ENCODE measurements around the gene SLC5A10.

SLC5A10 gene

DNA sequence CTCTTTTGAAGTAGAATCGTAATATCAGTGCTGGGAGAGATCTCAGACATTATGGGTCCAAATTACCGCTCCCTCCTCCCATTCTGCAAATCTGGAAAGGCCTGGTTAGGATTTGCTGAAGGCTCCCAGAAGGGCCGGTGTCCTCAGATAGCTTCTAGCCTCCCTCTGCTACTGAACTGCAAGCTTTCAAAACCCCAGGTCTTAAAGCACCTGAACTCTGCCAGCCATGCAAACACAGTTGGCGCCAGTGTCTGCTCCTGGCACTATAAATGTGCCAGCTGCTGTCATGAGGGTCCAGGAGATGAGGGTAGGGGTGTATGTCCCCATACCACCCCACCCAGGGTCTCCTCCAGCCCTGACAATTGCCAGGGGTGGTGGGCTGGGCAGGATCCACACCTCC is 24.2 kb downstream of the SLC5A10 start:
- Histone ChIP-seq H3K9me3 (ENCODE audit: control insufficient read depth in 2 of 2, low read length in 2 of 2) (no peaks in the 10 kb centered on the region), H3K27me3 (ENCODE audit: control insufficient read depth in 1 of 2, insufficient read depth in 2 of 2, low read length in 2 of 2) (no peaks in the 10 kb centered on the region), H3K27ac (ENCODE audit: low read length) (no peak overlapping the region), H3K4me3 (ENCODE audit: low read length in 2 of 2) (no peak overlapping the region), H3K9ac (ENCODE audit: low read length in 2 of 2) (no peak overlapping the region), H3K36me3 (ENCODE audit: control insufficient read depth in 2 of 2, insufficient read depth in 2 of 2, low read length in 2 of 2) (peaks cover 0 to 2% of the 10 kb centered on the region in 2 donors), H3K4me1 (ENCODE audit: control insufficient read depth, insufficient read depth, low read length) (no peaks in the 10 kb centered on the region)

DNA sequence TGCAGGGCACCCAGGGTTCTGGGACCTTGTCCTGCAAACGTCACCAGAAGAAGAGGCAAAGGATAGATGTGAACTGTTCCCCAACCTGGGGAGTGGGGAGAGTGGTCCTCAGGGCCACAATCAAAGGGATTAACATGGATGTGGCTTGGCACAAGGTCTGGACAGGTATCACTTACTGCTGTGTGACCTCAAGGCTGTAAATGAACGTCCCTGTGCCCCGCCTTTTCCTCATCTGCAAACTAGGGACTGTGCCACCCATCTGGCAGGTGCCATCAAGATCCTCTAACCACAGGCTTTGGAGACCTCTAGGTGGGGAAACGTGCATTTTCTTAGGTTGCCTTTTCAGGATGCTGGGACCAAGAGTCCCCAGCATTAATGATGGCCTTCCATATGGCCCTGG is 25.1 kb downstream of the SLC5A10 start:
- Histone ChIP-seq H3K9ac (ENCODE audit: low read length in 2 of 2) (no peak overlapping the region), H3K9me3 (ENCODE audit: control insufficient read depth in 2 of 2, low read length in 2 of 2) (no peaks in the 10 kb centered on the region), H3K27me3 (ENCODE audit: control insufficient read depth in 1 of 2, insufficient read depth in 2 of 2, low read length in 2 of 2) (no peaks in the 10 kb centered on the region), H3K4me1 (ENCODE audit: control insufficient read depth, insufficient read depth, low read length) (no peaks in the 10 kb centered on the region), H3K4me3 (ENCODE audit: low read length in 2 of 2) (no peak overlapping the region), H3K36me3 (ENCODE audit: control insufficient read depth in 2 of 2, insufficient read depth in 2 of 2, low read length in 2 of 2) (peaks cover 0 to 2% of the 10 kb centered on the region in 2 donors), H3K27ac (ENCODE audit: low read length) (no peak overlapping the region)

DNA sequence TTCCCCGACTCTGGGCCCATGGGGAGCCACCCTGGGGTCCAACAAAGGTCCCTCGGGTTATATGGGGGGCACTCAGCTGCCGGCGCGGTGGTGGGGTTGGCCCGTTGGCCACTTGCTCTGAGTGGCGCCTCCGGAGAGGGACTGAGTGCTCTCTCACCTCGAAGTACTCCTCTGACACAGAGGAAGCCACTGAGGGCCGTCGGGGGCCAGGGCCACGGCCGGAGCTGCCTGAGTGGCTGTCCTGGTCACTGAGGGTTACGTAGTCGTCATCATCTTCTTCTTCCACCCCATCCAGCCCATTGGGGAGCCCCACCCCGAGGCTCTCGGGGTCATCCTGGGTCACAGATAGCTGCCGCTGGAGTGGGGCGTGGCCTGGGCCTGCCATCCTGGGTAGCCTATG is 25.7 kb downstream of the SLC5A10 start:
- no peaks in the 10 kb centered on the region for H3K4me1 ChIP-seq (ENCODE audit: control insufficient read depth, insufficient read depth, low read length)
- no peaks in the 10 kb centered on the region for H3K9me3 ChIP-seq (ENCODE audit: control insufficient read depth in 2 of 2, low read length in 2 of 2)
- H3K4me3 ChIP-seq (ENCODE audit: low read length in 2 of 2): no peak overlapping the region
- no peak overlapping the region for H3K9ac ChIP-seq (ENCODE audit: low read length in 2 of 2)
- no peak overlapping the region for H3K27ac ChIP-seq (ENCODE audit: low read length)
- H3K27me3 ChIP-seq (ENCODE audit: control insufficient read depth in 1 of 2, insufficient read depth in 2 of 2, low read length in 2 of 2): no peaks in the 10 kb centered on the region
- peaks cover 0 to 2% of the 10 kb centered on the region in 2 donors for H3K36me3 ChIP-seq (ENCODE audit: control insufficient read depth in 2 of 2, insufficient read depth in 2 of 2, low read length in 2 of 2)

DNA sequence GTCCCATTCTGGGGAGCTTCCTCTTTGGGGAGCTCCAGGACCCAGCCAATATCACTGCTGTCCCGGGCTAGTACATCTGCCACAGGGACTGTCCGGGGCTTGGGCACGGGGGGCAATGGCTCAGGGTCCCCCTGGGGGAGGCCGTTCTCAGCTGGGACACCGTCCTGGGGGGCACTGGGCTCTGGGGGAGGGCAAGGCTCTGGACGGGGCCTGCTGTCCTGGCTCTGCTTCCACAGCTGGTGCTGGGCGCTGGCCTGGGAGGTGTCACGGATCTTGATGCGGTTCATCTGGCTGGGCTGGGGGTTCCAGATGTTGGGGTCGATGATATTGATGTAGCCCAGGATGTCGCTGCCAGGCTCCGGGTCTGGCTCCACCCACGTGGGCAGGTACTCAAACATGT is 26.1 kb downstream of the SLC5A10 start:
- peaks cover 0 to 2% of the 10 kb centered on the region in 2 donors for H3K36me3 ChIP-seq (ENCODE audit: control insufficient read depth in 2 of 2, insufficient read depth in 2 of 2, low read length in 2 of 2)
- H3K9ac ChIP-seq (ENCODE audit: low read length in 2 of 2): no peak overlapping the region
- no peaks in the 10 kb centered on the region for H3K27me3 ChIP-seq (ENCODE audit: control insufficient read depth in 1 of 2, insufficient read depth in 2 of 2, low read length in 2 of 2)
- no peak overlapping the region for H3K27ac ChIP-seq (ENCODE audit: low read length)
- no peaks in the 10 kb centered on the region for H3K9me3 ChIP-seq (ENCODE audit: control insufficient read depth in 2 of 2, low read length in 2 of 2)
- no peaks in the 10 kb centered on the region for H3K4me1 ChIP-seq (ENCODE audit: control insufficient read depth, insufficient read depth, low read length)
- no peak overlapping the region for H3K4me3 ChIP-seq (ENCODE audit: low read length in 2 of 2)

DNA sequence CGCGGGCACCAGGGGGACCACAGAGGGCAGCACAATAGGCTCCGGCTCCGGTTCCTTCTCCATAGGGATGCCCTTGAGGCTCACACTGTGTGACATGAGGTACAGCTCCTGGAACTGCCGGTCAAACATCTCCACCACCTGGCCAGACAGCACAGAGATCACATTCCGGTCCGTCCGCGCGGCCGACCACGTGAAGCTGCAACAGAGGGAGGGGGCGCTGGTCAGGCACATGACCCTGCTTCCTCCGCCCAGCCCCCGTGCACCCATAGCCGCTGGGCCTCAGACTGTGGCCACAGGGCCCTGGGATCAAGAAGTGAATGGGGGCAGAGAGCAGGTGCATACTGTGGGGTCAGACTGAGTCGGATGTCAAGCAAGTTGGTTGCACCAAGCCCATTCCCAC is 26.7 kb downstream of the SLC5A10 start:
- no peaks in the 10 kb centered on the region for H3K9me3 ChIP-seq (ENCODE audit: control insufficient read depth in 2 of 2, low read length in 2 of 2)
- no peak overlapping the region for H3K4me3 ChIP-seq (ENCODE audit: low read length in 2 of 2)
- H3K36me3 ChIP-seq (ENCODE audit: control insufficient read depth in 2 of 2, insufficient read depth in 2 of 2, low read length in 2 of 2): peaks cover 0 to 2% of the 10 kb centered on the region in 2 donors
- no peaks in the 10 kb centered on the region for H3K27me3 ChIP-seq (ENCODE audit: control insufficient read depth in 1 of 2, insufficient read depth in 2 of 2, low read length in 2 of 2)
- H3K27ac ChIP-seq (ENCODE audit: low read length): no peak overlapping the region
- no peak overlapping the region for H3K9ac ChIP-seq (ENCODE audit: low read length in 2 of 2)
- no peaks in the 10 kb centered on the region for H3K4me1 ChIP-seq (ENCODE audit: control insufficient read depth, insufficient read depth, low read length)

DNA sequence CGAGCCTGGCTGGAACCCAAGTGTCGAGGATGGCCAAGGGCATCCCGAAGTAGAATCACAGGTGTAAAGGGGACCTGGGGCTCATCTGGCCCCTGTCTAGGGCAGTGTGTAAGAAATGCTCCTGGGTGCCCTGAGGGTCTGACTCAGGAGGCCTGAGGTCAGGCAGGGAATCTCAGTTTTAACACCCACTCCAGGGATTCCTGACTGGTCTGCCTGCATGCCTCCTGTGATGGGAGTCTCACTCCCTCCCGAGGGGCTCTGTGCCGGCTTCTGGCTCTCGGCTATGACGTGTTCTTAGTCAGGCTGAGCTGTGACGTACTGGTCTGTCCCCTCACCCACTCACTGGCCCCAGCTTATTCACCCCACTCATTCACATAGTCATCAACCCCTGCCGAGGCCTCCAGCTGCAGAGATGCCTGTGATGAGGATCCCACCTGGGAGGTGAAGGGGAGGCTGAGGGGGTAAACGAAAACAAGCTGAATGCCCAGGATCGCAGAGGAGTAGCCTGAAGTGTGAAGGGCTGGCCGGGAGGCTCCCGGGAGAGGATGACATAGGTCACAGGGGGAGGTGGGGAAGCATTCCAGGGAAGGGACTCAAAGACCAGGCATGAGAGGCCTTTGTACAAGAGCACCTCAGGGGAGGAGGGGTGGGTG is 28.8 kb downstream of the SLC5A10 start:
- H3K4me1 ChIP-seq (ENCODE audit: control insufficient read depth, insufficient read depth, low read length): no peaks in the 10 kb centered on the region
- H3K9me3 ChIP-seq (ENCODE audit: control insufficient read depth in 2 of 2, low read length in 2 of 2): no peaks in the 10 kb centered on the region
- H3K36me3 ChIP-seq (ENCODE audit: control insufficient read depth in 2 of 2, insufficient read depth in 2 of 2, low read length in 2 of 2): peaks cover 0 to 2% of the 10 kb centered on the region in 2 donors
- H3K9ac ChIP-seq (ENCODE audit: low read length in 2 of 2): no peak overlapping the region
- H3K4me3 ChIP-seq (ENCODE audit: low read length in 2 of 2): no peak overlapping the region
- H3K27ac ChIP-seq (ENCODE audit: low read length): no peak overlapping the region
- H3K27me3 ChIP-seq (ENCODE audit: control insufficient read depth in 1 of 2, insufficient read depth in 2 of 2, low read length in 2 of 2): no peaks in the 10 kb centered on the region

DNA sequence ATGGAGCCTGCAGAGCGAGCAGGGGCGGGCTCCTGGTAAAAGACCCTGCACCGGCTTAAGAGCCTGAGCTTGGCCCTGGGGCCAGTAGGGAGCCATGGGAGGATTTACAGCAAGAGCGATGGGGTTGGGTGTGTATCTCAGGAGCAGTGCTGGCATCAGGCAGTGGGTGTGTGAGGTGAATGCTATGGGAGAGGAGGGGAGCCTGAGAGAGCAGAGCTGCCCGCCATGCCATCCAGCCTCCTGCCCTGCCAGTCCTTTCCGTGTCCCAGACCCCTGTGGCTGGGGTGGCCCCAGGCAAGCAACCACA is 29.3 kb downstream of the SLC5A10 start:
- Histone ChIP-seq H3K27ac (ENCODE audit: low read length) (no peak overlapping the region), H3K4me1 (ENCODE audit: control insufficient read depth, insufficient read depth, low read length) (no peaks in the 10 kb centered on the region), H3K27me3 (ENCODE audit: control insufficient read depth in 1 of 2, insufficient read depth in 2 of 2, low read length in 2 of 2) (no peaks in the 10 kb centered on the region), H3K36me3 (ENCODE audit: control insufficient read depth in 2 of 2, insufficient read depth in 2 of 2, low read length in 2 of 2) (peaks cover 0 to 2% of the 10 kb centered on the region in 2 donors), H3K4me3 (ENCODE audit: low read length in 2 of 2) (no peak overlapping the region), H3K9me3 (ENCODE audit: control insufficient read depth in 2 of 2, low read length in 2 of 2) (no peaks in the 10 kb centered on the region), H3K9ac (ENCODE audit: low read length in 2 of 2) (no peak overlapping the region)

DNA sequence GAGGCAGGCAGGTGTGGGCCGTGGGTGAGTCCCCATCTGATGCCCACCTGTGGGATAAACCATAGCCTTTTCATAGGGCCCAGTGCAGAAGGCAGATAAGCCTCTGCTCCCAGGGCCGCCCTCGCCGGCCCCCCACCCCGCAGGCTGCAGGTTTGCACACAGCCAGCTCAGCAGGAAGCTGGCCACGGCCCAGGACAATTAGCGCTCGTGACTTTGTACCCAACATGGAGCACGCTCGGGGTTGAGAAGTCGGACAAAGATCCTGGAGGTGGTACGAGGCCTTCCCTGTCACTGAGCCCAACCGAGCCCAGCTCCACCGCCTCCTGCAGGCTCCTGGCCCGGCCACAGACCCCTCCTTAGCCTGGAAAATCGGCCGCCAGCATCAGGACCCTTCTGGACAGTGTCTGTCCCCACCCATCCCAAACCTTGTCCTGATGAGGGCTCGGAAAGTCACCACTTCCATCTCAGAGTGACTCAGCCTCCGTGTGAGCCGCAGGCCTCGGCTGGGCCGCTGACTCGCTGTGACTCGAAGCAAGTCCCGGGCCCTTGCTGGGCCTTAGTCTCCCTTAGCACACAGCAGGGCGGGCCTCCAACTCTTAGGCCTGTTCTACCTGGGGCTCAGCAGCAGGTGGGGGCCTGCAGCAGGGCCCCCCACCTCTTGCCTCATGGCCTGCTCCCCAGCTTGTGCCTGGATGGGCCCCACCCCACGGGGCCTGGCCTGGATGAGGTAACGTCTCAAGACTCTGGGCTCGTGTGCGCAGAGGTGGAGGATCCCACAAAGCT is 29.9 kb downstream of the SLC5A10 start:
- H3K36me3 ChIP-seq (ENCODE audit: control insufficient read depth in 2 of 2, insufficient read depth in 2 of 2, low read length in 2 of 2): peaks cover 0 to 2% of the 10 kb centered on the region in 2 donors
- no peak overlapping the region for H3K9ac ChIP-seq (ENCODE audit: low read length in 2 of 2)
- no peak overlapping the region for H3K27ac ChIP-seq (ENCODE audit: low read length)
- no peaks in the 10 kb centered on the region for H3K4me1 ChIP-seq (ENCODE audit: control insufficient read depth, insufficient read depth, low read length)
- no peak overlapping the region for H3K4me3 ChIP-seq (ENCODE audit: low read length in 2 of 2)
- H3K9me3 ChIP-seq (ENCODE audit: control insufficient read depth in 2 of 2, low read length in 2 of 2): no peaks in the 10 kb centered on the region
- H3K27me3 ChIP-seq (ENCODE audit: control insufficient read depth in 1 of 2, insufficient read depth in 2 of 2, low read length in 2 of 2): no peaks in the 10 kb centered on the region

DNA sequence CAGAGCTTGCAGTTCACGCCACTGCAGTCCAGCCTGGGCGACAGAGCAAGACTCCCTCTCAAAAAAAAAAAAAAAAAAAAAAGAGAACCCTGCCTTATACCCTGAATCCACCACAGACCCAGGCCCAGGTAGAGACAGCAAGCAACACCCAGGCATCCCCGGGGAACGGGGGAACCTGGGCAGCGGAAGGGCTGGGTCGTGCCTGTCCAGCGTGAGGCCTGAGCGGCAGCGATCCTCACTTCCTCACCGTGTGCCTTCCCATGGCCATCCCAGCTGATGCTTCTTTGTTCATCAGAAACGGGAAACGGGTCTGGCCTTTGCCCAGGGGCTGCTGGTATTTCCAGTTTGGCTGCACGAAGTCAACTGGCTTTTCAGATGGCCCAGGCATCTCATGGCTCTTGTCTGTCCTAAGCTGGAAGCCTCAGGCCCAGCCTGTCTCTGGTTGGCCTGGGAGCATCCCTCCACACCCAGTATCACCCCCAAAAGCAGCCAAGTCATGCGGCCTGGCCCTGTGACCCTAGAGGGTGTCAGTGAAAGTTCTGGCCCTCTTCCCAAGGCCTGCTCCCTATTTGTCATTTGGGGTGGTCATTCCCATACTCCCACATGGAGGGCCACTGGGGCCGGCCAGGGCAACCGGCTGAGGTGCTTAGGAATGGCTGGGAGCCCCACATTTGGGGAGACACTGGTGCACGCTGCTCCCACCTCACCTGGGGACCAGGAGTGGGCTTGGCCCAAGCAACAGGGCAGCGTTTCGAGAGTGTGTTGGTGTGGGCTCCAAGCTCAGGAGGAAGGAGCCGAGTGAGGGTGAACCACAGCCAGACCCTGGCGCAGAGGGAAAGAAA is 32.5 kb downstream of the SLC5A10 start:
- H3K4me1 ChIP-seq (ENCODE audit: control insufficient read depth, insufficient read depth, low read length): no peaks in the 10 kb centered on the region
- H3K27ac ChIP-seq (ENCODE audit: low read length): no peak overlapping the region
- H3K36me3 ChIP-seq (ENCODE audit: control insufficient read depth in 2 of 2, insufficient read depth in 2 of 2, low read length in 2 of 2): peaks cover 0 to 4% of the 10 kb centered on the region in 2 donors
- H3K27me3 ChIP-seq (ENCODE audit: control insufficient read depth in 1 of 2, insufficient read depth in 2 of 2, low read length in 2 of 2): no peaks in the 10 kb centered on the region
- H3K9me3 ChIP-seq (ENCODE audit: control insufficient read depth in 2 of 2, low read length in 2 of 2): no peaks in the 10 kb centered on the region
- no peak overlapping the region for H3K9ac ChIP-seq (ENCODE audit: low read length in 2 of 2)
- H3K4me3 ChIP-seq (ENCODE audit: low read length in 2 of 2): no peak overlapping the region

DNA sequence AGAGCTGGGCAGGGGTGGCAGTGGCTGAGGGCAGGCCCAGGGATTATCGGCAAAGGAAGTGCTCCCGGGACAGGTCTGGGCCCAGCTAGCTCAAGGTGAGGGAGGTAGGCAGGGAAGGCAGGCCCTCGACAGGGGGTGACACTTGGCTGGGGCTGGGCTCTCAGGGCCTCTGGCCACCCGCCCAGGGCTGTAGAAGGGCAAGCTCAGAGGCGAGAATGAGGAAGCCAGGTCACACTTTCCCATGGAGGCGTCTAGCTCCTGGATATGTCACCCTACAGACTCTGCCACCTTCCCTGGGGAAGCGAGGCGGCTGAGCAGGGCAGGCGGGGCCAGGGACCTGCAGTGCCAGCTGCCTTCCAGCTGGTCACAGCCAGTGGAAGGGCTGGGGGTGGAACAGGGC is 33.5 kb downstream of the SLC5A10 start:
- H3K27ac ChIP-seq (ENCODE audit: low read length): no peak overlapping the region

More for the DNA sequence above, 33.5 kb downstream of the SLC5A10 start:
- Histone ChIP-seq H3K4me1 (ENCODE audit: control insufficient read depth, insufficient read depth, low read length) (no peaks in the 10 kb centered on the region), H3K27me3 (ENCODE audit: control insufficient read depth in 1 of 2, insufficient read depth in 2 of 2, low read length in 2 of 2) (no peaks in the 10 kb centered on the region), H3K36me3 (ENCODE audit: control insufficient read depth in 2 of 2, insufficient read depth in 2 of 2, low read length in 2 of 2) (peaks cover 0 to 4% of the 10 kb centered on the region in 2 donors), H3K9ac (ENCODE audit: low read length in 2 of 2) (no peak overlapping the region), H3K4me3 (ENCODE audit: low read length in 2 of 2) (no peak overlapping the region), H3K9me3 (ENCODE audit: control insufficient read depth in 2 of 2, low read length in 2 of 2) (no peaks in the 10 kb centered on the region)

Measured in stomach smooth muscle (tissue), 2 donors.